Tracheal epithelial cell (primary cell): ENCODE data around the gene ANKRD10. TPM values are rescaled to one million over a fixed set of nuclear protein-coding genes. Genes with fewer than 3 reads are reported as not detected.

ENCODE experiments used
- total RNA-seq: library from RNA; depleted of rRNA; stranded (reverse); fragments of >200 nt; gene quantifications from 2 replicates; pipeline ENCODE4 v1.2.1, GENCODE V29; 2014

Gene ANKRD10
- total RNA-seq = 32.3 and 39.9 TPM in 2 replicates

GRCh38 chr13:110915057-110915873 lies at the start of gene ANKRD10:
TSS of gene ANKRD10 (minus strand) at chr13:110915069. CDS start at chr13:110914934, 135 bp downstream.

Other genes with a start within 250 kb of the ANKRD10 start
- gene CARS2, start 209.0 kb downstream of the ANKRD10 start, total RNA-seq = 116 and 473 TPM in 2 replicates
- 6.2 and 8.4 TPM in 2 replicates for gene ING1, start 201.4 kb downstream of the ANKRD10 start, total RNA-seq
- 18.6 and 26.0 TPM in 2 replicates for gene ARHGEF7, start 200.2 kb upstream of the ANKRD10 start, total RNA-seq